ENCODE data around the gene SPATA12. TPM values are rescaled to one million over a fixed set of nuclear protein-coding genes. Genes with fewer than 3 reads are reported as not detected.

The SPATA12 gene
- total RNA-seq, 4 donors from 2014 or later = not detected

GRCh38 chr3:57110798-57111197 lies 50.3 kb downstream of the SPATA12 start:
- Histone ChIP-seq H3K4me1 (no peaks in the 10 kb centered on the region), H3K9me3 (no peaks in the 10 kb centered on the region), H3K27me3 (no peaks in the 10 kb centered on the region), H3K27ac (no peak overlapping the region), H3K36me3 (peaks cover 0 to 16% (median 0%) of the 10 kb centered on the region in 3 donors), H3K4me3 (no peak overlapping the region)
- no peak for TF ChIP-seq CTCF (IDR thresholded peaks at IDR 0.05)
- TF ChIP-seq POLR2A (IDR thresholded peaks at IDR 0.05) = no peak
- TF ChIP-seq EP300 (IDR thresholded peaks at IDR 0.05) = no peak
- WGBS, 2 donors = 69 to 84% methylated on average over 13 to 14 of the region's 14 CpGs
- DNase-seq (ENCODE audit: low spot score in 2 of 2) = no peak

DNA sequence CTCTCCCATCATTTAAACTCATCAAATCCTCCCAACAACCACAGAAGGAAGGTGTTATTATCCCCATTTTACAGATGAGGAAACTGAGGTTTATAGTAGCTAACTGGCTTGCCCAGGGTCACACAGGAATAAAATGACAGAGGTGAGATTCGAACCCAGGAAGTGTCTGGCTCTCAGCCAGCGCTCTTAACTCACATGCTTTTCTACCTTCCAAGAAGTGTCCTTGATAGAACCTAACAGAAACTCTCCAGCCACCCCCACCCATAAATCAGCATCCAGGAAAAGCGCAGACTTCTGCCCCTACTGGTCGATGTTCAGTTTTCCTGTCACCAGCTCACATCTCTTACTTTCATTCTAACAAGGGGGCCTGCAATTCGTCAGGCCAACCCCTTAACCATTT lies 51.7 kb downstream of the SPATA12 start:
- no peaks in the 10 kb centered on the region for H3K27me3 ChIP-seq
- H3K4me3 ChIP-seq = no peak overlapping the region
- H3K27ac ChIP-seq = no peak overlapping the region
- TF ChIP-seq EP300 (IDR thresholded peaks at IDR 0.05) (no peak), CTCF (IDR thresholded peaks at IDR 0.05) (no peak), POLR2A (IDR thresholded peaks at IDR 0.05) (no peak)
- no peaks in the 10 kb centered on the region for H3K4me1 ChIP-seq
- WGBS, 2 donors = 71 to 73% methylated on average over 5 of the region's 5 CpGs
- peaks cover 0 to 15% (median 0%) of the 10 kb centered on the region in 3 donors for H3K36me3 ChIP-seq
- no peaks in the 10 kb centered on the region for H3K9me3 ChIP-seq
- no peak for DNase-seq (ENCODE audit: low spot score in 2 of 2)

GRCh38 chr3:57116501-57116900 lies 56.0 kb downstream of the SPATA12 start:
- TF ChIP-seq EP300 (IDR thresholded peaks at IDR 0.05) = no peak
- no peak for TF ChIP-seq POLR2A (IDR thresholded peaks at IDR 0.05)
- TF ChIP-seq CTCF (IDR thresholded peaks at IDR 0.05) = no peak
- H3K27me3 ChIP-seq = no peaks in the 10 kb centered on the region

DNA sequence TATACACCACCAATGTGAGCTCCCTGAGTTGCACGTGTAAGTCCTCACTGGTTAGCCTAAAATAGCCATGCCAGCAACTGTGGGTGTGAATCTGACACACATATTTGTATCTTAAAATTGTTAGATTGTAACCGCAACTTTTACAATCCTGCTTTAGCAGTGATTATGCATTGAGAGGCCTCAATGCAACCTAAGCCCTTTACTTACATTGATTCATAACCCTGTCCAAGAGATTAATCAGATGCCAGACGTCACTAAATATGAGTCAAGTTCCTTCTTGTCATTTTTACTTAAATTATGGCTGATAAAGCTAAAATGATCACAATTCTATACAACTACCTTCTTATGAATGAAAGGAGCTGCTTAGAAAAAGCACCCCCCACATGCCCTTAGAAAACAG lies 57.8 kb downstream of the SPATA12 start:
- DNase-seq (ENCODE audit: low spot score in 2 of 2) = no peak
- no peak overlapping the region for H3K4me3 ChIP-seq
- H3K4me1 ChIP-seq = peaks cover 0 to 6% (median 0%) of the 10 kb centered on the region in 4 donors
- 56 to 60% methylated on average over 3 of the region's 3 CpGs for WGBS, 2 donors
- no peaks in the 10 kb centered on the region for H3K9me3 ChIP-seq
- H3K27me3 ChIP-seq = no peaks in the 10 kb centered on the region
- peaks cover 0 to 3% (median 0%) of the 10 kb centered on the region in 3 donors for H3K36me3 ChIP-seq
- no peak for TF ChIP-seq POLR2A (IDR thresholded peaks at IDR 0.05)
- TF ChIP-seq CTCF (IDR thresholded peaks at IDR 0.05) = no peak
- TF ChIP-seq EP300 (IDR thresholded peaks at IDR 0.05) = no peak
- no peak overlapping the region for H3K27ac ChIP-seq

More at GRCh38 chr3:57116501-57116900, 56.0 kb downstream of the SPATA12 start:
- WGBS, 2 donors = 84 to 96% methylated on average over 3 of the region's 3 CpGs
- H3K4me1 ChIP-seq = peaks cover 0 to 6% (median 0%) of the 10 kb centered on the region in 4 donors
- H3K4me3 ChIP-seq = no peak overlapping the region
- DNase-seq (ENCODE audit: low spot score in 2 of 2) = no peak
- H3K27ac ChIP-seq = no peak overlapping the region
- H3K9me3 ChIP-seq = no peaks in the 10 kb centered on the region
- peaks cover 0 to 3% (median 0%) of the 10 kb centered on the region in 3 donors for H3K36me3 ChIP-seq

- 58 to 66% methylated on average over 3 of the region's 3 CpGs for WGBS, 2 donors
- Histone ChIP-seq H3K27me3 (no peaks in the 10 kb centered on the region), H3K36me3 (no peaks in the 10 kb centered on the region), H3K4me3 (no peak overlapping the region), H3K27ac (no peak overlapping the region), H3K9me3 (no peaks in the 10 kb centered on the region), H3K4me1 (peaks cover 0 to 6% (median 0%) of the 10 kb centered on the region in 4 donors)
- DNase-seq (ENCODE audit: low spot score in 2 of 2) = no peak
- no peak for TF ChIP-seq CTCF (IDR thresholded peaks at IDR 0.05)
- no peak for TF ChIP-seq EP300 (IDR thresholded peaks at IDR 0.05)
- TF ChIP-seq POLR2A (IDR thresholded peaks at IDR 0.05) = no peak
These were observed 59.6 kb downstream of the SPATA12 start for GRCh38 chr3:57120040-57120439.

Data from tibial nerve (tissue), 4 donors.